GM21423 (cell line): ENCODE measurements around the gene PCSK2.

Experiments
- ATAC-seq: cut with Tn5 transposase; IDR thresholded peaks from one replicate; pipeline ENCODE4 v1.9.1; 2021; ENCODE audit warnings: mild to moderate bottlenecking, moderate library complexity; ENCODE audit not compliant: unreplicated experiment

Gene PCSK2

DNA sequence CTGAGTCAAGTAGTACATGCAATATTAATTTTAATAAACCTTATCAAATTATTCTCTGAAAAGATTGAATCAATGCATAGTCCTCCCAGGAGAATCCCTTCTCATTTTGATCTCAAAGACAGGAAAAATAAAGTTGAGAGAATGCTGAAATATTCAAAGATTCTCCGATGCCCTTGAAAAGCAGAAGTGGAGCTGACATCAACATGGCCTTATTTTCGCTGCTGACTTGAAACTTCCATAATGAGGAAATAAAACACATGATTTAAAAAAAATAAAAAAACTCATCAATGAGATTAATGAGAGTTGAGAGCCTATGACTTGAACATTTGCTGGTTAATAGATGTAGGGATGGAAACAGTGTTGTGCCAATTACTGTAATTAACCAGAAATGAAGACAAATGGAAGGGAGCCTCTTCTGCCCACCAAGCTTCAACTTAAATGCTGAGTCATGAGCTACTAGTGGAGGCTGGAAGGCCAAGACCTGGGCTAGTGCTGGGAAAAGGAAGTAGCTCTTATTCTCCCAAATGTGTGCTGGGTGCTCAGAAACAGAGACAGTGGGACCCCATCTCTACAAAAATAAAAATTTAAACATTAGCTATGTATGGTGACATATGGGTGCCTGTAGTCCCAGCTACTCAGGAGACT, 164.4 kb downstream of the PCSK2 start:
- ATAC-seq = no peak

DNA sequence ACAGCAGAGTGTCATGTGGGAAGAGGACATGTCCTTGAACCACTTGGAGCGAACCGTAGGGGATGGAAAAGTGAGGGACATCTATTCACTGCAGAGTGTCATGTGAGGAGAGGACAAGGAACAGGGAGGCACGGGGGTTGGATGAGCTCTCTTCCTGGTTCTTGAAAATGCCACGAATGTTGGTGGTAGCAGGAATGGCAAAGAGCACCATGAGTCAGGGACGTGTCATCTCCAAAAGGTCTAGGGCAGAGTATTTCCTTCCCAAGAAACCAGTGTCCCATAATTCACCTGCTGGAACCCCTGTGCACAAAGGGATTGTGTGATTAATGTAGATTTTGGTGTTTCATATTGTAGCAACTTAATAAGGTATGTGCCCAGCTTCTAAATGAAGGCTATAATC, 167.6 kb downstream of the PCSK2 start:
- ATAC-seq = no peak

DNA sequence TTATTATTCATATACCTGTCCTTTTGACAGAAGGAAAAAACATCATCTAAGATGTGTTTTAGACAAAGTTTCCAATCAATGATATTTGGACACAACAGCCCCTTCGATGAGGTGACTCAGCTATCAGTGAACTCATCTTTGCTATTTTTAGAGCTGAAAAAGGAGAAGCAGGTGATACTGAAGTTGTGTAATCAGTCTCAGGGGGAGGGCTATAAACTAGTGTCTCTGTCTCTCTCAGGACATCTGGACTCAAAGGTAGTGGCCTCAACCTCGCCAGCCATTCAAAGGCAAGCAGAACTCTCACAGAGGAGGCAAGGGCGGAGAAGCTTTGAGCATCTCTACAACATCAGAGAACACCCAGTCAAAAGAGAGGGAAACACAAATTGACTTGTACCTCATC, 168.9 kb downstream of the PCSK2 start:
- ATAC-seq = no peak

DNA sequence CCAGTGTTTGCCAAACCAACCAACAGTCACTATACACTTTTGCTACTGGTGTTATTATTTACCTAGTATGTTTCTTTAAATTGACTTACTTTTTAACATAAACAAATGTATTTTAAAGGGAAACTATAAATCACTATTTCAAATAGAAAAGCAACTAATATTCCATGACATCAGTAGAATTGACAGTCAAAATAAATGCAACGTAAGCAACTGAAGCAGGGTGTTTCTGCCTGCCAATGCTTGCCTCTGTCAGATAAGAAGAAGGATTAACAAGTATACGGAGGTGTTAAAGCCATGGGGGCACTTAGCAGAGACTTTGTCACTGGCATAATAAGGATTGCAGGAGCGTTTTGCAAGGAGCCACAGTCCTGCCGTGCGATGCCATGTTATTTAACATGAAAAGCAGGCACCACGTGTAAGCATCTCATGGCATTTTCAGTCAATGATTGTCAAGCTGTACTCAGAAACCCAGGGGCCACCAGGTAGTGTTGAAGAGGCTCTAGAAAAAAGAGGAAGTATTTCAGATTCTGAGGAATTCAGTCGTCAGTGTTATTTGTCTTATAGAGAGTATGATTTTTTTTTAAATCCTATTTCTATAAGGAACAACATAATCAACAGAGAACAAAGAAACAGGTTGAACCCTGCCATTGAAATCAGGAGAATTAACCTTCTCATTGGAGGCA, 172.6 kb downstream of the PCSK2 start:
- ATAC-seq = no peak

DNA sequence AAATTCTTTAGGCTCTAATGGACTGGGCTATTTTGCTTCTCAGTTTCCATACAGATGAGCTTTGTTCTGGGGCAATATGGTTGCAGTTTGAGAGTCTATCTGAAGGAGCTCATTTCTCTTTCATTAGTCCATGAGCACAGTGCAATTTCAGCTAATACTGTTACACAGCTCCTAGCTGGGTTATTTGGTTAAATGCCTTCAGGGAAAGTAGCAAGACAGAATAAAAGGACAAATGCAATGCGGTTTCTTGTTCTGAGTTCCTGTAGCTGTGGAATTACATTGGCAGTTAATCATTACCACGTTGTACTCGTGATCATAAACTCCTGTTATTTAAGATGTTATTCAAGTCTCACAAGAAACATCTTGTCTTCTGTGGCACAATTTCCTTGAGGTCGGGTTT, 176.6 kb downstream of the PCSK2 start:
- no peak for ATAC-seq

DNA sequence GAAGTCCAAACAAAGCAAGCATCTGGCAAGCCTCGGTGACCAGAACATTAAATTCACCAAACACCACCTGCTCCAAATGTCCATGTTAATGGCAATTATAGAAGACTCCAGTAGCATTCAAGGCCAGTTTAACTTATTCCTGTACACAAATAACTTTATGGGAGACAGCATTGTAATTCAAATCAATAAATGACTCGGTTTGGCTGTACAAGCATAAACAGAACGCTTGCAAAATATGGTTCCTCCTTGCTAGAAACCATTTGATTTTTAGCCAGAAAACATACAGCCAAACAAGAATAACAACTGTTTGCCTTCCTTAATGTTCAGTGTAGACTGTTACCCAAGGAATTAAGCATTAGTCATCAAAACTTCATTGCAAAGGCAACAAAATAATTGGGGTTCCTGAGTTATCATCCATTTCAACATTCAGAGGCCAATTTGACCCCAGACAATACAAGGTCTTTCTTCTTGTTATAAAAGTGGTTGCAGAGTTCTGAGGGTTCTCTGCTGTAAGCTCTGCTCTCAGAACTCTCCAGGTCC, 179.3 kb downstream of the PCSK2 start:
- ATAC-seq = no peak

DNA sequence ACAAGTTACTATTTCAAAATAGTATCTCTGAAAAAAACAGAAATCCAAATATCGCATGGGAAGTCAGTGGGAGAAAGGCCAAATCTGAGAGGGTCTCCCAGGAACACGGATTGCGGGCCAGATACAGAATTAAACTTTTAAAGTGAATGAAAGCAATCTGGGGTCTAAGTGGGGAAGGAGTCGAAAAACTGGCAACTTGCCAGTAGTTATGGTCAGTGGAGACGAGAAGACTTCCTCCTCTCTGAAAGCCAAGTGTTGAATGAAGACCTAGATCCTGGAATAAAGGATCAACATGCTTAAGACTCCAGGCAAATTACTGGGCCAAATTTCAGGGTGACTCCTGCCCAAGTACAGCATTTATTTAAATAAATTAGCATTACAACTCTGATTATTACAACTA, 180.7 kb downstream of the PCSK2 start:
- no peak for ATAC-seq

DNA sequence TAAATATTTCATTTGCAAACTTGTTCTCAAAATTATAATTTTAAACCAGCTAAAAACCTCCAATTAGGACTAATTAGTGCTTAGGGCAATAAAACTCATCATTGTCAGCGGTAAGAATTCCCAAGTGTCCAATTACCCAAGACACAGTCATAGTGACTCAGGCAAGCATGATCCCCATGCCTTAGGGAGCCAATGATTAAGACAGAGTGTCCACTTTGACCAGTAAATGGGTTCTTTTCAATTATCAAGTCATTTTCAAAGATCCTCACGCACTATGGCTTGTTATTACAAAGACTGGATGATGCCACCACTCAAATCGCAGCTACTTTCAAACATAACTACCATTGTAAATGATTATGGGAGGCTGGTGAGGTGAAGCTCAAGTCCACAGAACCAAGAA, 190.4 kb downstream of the PCSK2 start:
- no peak for ATAC-seq

DNA sequence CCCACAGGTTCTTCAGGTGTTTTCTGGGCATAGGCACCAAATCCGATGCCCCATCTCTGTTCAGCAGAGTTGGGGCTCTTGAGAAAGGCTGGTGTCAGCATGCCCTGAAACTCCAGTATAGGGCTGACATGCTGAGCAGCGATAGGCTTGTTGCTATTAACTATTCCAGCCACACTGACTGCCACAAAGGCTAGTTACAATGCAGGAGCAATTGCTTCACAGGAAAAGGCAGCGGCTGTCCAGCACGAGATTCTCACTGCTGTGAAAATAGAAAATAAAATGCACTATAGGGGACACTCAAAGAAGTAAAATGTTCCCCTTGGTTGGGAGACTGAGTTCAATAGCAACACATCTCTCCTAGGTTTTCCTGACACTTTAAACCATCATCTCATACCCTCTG, 191.9 kb downstream of the PCSK2 start:
- ATAC-seq = no peak

DNA sequence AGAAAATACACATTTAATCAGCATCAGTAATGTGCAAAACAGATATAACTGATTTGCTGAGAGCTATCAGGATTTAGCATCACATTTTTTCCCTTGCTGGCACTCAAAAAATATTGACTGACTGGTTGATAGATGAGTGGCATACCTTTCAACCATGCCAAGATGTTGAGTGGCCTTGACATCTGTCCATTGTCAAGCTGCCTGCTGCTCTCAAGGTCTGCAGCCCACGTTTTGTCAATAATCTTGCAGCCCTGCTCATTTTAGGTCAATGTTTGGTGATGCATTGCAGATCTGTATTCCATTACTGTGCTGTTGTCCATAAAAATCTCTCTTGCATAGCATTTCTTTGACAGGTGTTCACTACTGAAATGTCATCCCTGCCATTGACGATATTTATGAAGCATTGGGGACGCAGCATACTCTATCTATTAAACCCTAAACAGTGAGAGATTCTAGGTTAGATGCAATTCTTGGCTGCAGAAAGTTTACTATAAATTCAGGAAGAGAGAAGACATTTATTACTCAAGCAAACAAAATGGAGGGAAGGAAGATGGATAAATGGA, 192.7 kb downstream of the PCSK2 start:
- no peak for ATAC-seq

DNA sequence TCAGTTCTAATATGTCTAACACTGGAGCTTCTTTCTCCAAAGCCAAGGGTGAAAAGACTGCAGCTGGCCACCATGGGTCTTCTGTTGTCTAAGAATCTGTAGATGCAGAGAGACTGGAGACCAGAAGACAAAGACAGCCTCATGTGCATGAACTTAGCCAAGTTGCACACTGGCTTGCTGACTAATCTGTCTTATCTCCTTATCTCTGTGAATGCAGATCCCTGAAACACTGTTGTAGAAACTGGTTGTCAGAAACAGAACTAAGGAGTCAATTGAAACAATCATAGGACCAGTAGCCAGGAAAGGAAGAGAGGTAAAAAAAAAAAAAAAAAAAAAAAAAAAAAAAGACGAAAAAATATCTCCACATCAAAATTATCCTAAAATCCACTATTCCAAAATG, 194.7 kb downstream of the PCSK2 start:
- no peak for ATAC-seq

DNA sequence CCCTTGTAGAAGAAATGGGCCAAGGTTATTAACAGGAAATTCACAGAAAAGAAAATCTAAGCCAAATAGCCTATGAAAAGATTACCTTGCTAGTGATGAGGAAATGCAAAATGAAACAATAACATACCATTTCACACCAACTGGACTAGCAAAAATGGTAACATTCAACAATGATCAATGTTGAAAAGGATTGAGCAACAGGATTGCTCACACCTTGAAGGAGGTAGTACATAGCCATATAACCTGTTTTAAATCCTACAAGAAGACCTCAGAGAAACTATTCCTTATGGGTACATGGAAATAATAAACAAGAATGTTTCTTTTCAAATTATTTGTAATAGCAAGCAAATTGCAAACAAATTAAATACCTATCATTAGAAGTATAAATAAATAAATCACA, 196.9 kb downstream of the PCSK2 start:
- no peak for ATAC-seq

DNA sequence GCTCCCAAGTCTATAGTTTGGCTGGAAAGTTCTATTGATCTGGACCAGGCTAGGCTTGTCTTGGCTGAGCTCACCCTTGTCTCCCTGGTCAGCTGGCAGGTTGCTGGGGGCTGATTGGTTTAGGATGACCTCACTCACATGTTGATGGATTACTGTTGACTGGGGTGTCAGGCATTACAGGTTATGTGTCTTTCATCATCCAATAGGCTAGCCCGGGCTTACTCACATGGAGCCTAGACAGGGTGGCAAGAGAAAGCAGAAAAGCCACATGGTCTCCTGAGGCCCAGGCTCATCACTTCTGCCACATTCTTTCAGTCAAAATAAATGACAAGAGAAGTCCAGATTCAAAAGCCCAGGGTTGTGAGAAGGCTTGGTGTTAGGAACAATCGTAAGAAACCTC, 200.8 kb downstream of the PCSK2 start:
- ATAC-seq = no peak

DNA sequence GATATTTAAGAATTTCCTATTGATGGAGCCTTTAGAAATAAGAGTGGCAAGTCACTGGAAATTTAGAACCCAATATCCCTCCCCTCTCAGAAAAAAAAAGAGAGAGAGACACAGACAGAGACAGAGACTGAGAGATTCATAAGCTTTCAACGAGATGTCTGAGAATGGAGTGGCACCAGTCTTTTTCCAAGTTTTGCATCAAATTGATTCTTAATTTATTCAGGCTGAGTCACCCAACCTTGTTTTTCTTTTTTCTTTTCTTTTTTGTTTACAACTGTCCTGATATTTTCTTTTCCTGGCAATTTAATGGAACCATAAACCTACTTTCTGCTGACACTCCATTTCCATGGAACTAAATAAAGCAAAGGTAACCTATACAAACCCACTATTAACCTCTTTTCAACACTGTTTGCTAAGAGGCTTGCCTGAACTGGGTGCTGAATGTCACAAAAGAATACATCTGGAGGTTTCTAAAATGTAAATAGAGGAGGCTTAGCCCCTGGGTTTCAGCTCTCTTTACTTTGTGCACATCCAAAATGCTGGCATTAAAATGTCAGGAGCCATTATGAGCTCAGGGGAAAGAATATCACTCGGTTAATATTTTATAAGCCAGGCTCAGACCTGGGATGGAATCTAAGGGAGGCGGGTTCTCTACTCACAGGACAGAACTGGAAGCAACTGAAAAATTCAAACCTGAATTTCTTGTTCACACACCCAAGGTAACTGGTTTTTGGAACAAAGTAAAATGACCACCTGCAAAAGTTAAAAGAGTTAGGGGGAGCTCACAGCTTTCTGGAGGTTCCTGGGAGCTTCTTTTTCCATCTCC, 203.5 kb downstream of the PCSK2 start:
- no peak for ATAC-seq

DNA sequence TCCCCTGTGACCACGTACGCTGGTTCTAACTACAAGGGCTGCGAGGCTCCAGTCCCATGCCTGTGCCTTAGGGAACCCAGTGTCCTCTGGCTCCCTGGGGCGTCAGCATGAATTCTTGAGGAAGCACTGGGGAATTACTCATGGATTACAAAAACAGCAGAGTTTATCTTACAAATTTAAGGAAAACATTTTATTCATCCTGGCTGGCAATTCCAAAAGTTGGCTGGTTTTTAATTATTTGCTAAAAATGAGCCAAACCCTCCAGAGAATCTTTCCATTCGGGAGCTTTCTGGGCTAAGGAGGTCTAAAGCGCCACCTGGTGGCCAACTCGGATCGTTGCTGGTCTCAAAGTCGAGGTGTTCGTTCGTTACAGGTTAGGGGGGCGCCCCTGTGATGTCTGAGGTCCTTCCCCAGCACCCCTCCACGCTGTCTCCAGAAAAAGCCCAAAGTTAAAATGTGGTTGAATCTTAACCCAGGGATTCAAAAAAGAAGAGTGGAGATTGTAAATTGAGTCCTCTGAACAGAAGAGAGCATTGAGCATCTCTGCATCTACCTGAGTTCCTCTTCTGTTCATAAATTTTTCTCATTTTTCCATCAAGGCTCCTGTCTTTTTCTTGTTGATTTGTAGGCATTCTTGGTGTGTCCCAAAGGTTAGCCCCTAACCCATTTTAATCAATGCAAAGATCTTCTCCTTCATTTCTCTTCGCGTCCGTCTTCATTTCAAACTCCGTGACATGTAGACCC, 205.0 kb downstream of the PCSK2 start:
- no peak for ATAC-seq

DNA sequence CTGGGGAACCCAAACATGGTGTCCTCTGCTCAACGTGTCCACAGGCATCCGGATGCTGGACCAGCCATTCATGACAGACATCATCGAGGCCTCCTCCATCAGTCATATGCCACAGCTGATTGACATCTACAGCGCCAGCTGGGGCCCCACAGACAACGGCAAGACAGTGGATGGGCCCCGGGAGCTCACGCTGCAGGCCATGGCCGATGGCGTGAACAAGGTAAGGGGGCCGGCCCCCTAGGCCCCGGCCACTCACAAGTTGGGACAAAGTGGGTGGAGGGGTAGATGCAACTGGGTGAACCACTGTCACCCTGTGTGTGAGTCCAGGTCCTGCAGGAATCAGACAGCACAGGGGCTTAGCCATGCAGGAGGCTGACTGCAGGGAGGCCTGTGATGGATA, 209.8 kb downstream of the PCSK2 start:
- ATAC-seq = no peak

DNA sequence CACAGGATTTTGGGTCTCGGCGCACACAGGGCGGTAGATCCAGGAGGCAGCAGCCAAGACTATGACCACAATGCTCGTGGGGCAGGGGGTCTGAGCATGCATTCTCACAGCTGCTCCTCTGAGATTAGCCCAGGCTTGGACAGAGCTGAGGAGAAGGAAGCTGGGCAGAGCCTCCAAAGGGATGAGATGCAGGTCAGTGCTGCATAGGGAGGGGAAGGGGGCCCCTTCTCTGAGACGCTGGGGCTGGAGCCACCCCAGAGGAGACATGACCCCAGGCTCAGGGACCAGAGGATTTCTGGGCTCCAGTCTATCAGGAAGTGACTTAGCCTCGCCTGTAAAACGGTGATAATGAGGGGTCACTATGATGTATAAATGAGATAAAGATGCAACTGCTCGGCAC, 210.4 kb downstream of the PCSK2 start:
- no peak for ATAC-seq

DNA sequence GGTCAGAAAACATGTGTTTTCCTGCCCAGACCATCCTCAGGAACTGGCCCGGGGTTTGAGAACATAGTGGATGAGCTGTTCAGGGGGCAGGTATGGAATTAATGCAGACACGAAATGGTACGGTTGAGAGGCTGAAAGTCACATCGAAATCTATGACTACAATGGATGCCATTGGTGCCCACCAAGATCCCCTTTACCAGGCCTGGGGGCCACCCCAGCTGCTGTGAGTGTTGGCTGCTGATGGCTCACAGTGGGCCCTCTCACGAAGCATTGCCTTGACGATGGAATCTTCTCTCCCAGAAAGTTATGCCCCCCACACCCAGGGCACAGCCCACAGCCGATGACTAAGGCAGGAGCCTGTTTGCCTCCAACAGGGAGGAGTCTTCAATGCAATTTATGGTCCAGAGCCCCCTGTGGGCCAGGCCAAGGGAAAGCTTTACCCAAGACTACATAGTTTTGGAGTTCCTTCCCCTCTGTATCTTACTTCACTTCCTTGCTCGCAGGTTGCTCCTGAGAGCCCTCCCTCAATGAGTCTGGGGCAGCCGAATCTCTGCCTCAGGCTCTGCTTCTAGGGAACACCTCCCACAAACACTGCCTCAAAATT, 211.7 kb downstream of the PCSK2 start:
- no peak for ATAC-seq

DNA sequence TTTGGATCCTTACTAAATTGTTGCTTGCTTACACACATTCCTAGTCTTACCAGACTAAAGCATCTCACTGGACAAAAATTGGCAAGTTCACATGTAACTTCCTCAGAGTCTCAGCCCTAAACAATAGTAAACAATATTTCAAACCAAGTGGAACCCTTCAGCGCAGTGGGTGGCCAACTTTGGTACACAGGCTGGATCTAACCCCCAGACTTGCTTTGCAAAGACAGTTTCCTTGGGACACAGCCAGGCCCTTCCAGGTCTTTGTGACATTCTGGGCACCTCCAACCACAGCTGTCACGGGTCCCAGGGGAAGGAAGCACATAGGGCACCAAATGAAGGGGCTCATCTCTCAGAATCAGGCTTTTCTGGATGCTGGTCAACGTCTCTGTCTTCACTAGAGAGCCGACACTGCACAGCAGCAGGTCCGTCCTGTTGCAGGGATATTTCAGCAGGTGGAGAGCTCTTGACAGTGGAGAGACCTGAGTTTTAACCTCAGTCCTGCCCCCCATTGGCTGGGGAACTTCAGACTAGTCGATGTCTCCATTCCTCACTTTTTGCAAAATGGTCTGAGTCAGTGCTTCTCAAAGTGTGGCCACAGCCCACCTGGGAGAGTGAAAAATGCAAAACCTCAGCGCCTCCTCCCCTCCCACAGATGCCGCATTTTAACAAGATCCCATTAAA, 212.9 kb downstream of the PCSK2 start:
- ATAC-seq = no peak

DNA sequence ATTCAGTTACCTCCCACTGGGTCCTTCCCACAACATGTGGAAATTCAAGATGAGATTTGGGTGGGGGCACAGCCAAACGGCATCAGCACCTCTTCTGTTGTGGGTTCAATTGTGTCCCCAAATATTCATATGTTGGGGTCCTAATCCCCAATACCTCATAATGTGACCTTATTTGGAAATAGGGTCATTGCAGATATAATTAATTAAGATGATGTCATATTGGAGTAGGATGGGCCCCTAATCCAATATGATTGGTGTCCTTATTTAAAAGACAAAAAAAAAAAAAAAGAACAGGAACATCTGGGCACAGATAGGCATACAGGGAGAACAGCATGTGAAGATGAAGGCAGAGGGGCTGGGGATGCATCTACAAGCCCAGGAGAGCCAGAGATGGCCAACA, 214.9 kb downstream of the PCSK2 start:
- ATAC-seq = no peak
